Uterus (tissue), 4 donors: ENCODE measurements around the gene TLR8. TPM values are rescaled to one million over a fixed set of nuclear protein-coding genes. Genes with fewer than 3 reads are reported as not detected.
"Not testable (repeated sequence)": the region's sequence is repeated elsewhere in the genome, so short reads cannot be mapped to it uniquely, and the experiment has no call there.

Experiments used
- DNase-seq, 2 donors: peaks; one replicate each; pipeline ENCODE4 v3.0.0-alpha.2; 2019 to 2020
- H3K27ac ChIP-seq, 2 donors: fragments of 200-600 bp; sonication (generic); 1 replicate in 1 of 2; 2 replicates in 1 of 2; pipeline ENCODE4 v1.5.1; 2016 to 2018
- H3K27me3 ChIP-seq, 2 donors: fragments of 200-600 bp; sonication (generic); one replicate each; pipeline ENCODE4 v1.5.1; 2018 to 2019; ENCODE audit warnings: control low read depth in 1 of 2
- H3K36me3 ChIP-seq, 2 donors: fragments of 200-600 bp; sonication (generic); one replicate each; pipeline ENCODE4 v1.5.1; 2019; ENCODE audit warnings: control low read depth in 1 of 2
- H3K4me1 ChIP-seq, 2 donors: fragments of 200-600 bp; sonication (generic); one replicate each; pipeline ENCODE4 v1.5.1; 2018 to 2019; ENCODE audit warnings: control low read depth in 1 of 2
- H3K4me3 ChIP-seq, 2 donors: fragments of 200-600 bp; sonication (generic); 1 replicate in 1 of 2; 2 replicates in 1 of 2; pipeline ENCODE4 v1.5.1; 2018 to 2019; ENCODE audit warnings: mild to moderate bottlenecking in 1 of 2
- H3K9me3 ChIP-seq, 2 donors: fragments of 200-600 bp; sonication (generic); one replicate each; pipeline ENCODE4 v1.5.1; 2019; ENCODE audit warnings: control low read depth in 1 of 2
- POLR2A ChIP-seq, 2 donors: fragments of 450-650 bp; IDR thresholded peaks; one replicate each; pipeline ENCODE4 v1.6.1; 2016; ENCODE audit warnings: antibody characterized with exemption in 2 of 2, mild to moderate bottlenecking in 1 of 2, moderate library complexity in 1 of 2
- intact Hi-C: fragments of 100-400 bp; cut with DNase I; formaldehyde crosslinking; loops from one replicate; pipeline ENCODE4 v1.15.1; 2023; ENCODE audit warnings: low total_unique reads
- total RNA-seq, 4 donors: library from RNA; depleted of rRNA in 3 of 4; stranded (reverse); fragments of >200 nt in 3 of 4; gene quantifications; one replicate each; pipeline versions ENCODE4 v1.1.0 to v1.2.4, GENCODE V29; 2014 to 2023
- TF ChIP-seq, protein P1 (sequence below), 4 experiments: fragments of 200-600 bp in 2 of 4; fragments of 450-650 bp in 2 of 4; sonication (generic) in 2 of 4; IDR thresholded peaks; one replicate each; pipeline ENCODE4 v1.5.1; 2016 to 2019; ENCODE audit warnings: antibody characterized with exemption in 4 of 4, mild to moderate bottlenecking in 2 of 4, moderate library complexity in 1 of 4
- donor health status: DM: yes; HTN: yes; CAD: no.

TLR8 gene
- total RNA-seq, 4 donors from 2014 or later: 0.29 to 0.55 (median 0.55) TPM; not detected in 1

GRCh38 chrX:12929701-12930100 is 23.3 kb downstream of the TLR8 start:
- H3K4me3 ChIP-seq: no peak overlapping the region
- intact Hi-C loops: no loop called here
- H3K27ac ChIP-seq: no peak overlapping the region
- no peaks in the 10 kb centered on the region for H3K27me3 ChIP-seq
- no peaks in the 10 kb centered on the region for H3K4me1 ChIP-seq
- H3K9me3 ChIP-seq: no peaks in the 10 kb centered on the region
- DNase-seq: no peak
- TF ChIP-seq, protein P1, sequence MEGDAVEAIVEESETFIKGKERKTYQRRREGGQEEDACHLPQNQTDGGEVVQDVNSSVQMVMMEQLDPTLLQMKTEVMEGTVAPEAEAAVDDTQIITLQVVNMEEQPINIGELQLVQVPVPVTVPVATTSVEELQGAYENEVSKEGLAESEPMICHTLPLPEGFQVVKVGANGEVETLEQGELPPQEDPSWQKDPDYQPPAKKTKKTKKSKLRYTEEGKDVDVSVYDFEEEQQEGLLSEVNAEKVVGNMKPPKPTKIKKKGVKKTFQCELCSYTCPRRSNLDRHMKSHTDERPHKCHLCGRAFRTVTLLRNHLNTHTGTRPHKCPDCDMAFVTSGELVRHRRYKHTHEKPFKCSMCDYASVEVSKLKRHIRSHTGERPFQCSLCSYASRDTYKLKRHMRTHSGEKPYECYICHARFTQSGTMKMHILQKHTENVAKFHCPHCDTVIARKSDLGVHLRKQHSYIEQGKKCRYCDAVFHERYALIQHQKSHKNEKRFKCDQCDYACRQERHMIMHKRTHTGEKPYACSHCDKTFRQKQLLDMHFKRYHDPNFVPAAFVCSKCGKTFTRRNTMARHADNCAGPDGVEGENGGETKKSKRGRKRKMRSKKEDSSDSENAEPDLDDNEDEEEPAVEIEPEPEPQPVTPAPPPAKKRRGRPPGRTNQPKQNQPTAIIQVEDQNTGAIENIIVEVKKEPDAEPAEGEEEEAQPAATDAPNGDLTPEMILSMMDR (IDR thresholded peaks at IDR 0.05): no peak
- no peak for TF ChIP-seq POLR2A (IDR thresholded peaks at IDR 0.05)
- no peaks in the 10 kb centered on the region for H3K36me3 ChIP-seq

DNA sequence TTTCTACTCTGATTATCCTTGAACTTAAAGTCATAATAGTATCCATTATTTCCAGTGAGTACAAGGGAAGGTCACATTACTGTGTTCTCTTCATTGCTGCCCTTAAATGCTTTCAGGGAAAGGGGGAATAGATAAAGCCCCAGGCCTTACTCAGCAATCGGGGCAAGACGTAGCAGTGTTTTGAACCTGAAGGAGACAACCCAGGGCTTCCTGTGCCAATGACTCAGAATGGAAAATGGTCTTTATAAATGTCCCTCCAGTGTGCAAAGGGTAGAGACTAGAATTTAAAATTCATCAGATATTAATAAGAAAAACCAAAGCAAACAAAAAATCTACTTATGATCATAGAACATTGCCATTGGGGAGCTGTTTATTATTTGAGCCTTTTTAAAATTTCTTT is 23.7 kb downstream of the TLR8 start:
- Histone ChIP-seq H3K4me3 (no peak overlapping the region), H3K27ac (no peak overlapping the region), H3K9me3 (no peaks in the 10 kb centered on the region), H3K36me3 (no peaks in the 10 kb centered on the region), H3K4me1 (no peaks in the 10 kb centered on the region), H3K27me3 (no peaks in the 10 kb centered on the region)
- intact Hi-C loops: no loop called here
- TF ChIP-seq, protein P1 (IDR thresholded peaks at IDR 0.05): no peak
- TF ChIP-seq POLR2A (IDR thresholded peaks at IDR 0.05): no peak
- no peak for DNase-seq

GRCh38 chrX:12932244-12932643 is 25.8 kb downstream of the TLR8 start:
- no peaks in the 10 kb centered on the region for H3K9me3 ChIP-seq
- no peaks in the 10 kb centered on the region for H3K4me1 ChIP-seq
- intact Hi-C loops: no loop called here
- no peaks in the 10 kb centered on the region for H3K27me3 ChIP-seq
- H3K36me3 ChIP-seq: no peaks in the 10 kb centered on the region
- H3K27ac ChIP-seq: no peak overlapping the region
- H3K4me3 ChIP-seq: no peak overlapping the region
- DNase-seq: no peak
- TF ChIP-seq, protein P1 (IDR thresholded peaks at IDR 0.05): no peak
- TF ChIP-seq POLR2A (IDR thresholded peaks at IDR 0.05): no peak

GRCh38 chrX:12934850-12935249 is 28.4 kb downstream of the TLR8 start:
- DNase-seq: no peak
- Histone ChIP-seq H3K36me3 (no peaks in the 10 kb centered on the region), H3K4me3 (no peak overlapping the region), H3K9me3 (no peaks in the 10 kb centered on the region), H3K27me3 (no peaks in the 10 kb centered on the region), H3K27ac (no peak overlapping the region), H3K4me1 (no peaks in the 10 kb centered on the region)
- intact Hi-C loops: no loop called here
- TF ChIP-seq, protein P1 (IDR thresholded peaks at IDR 0.05): no peak
- no peak for TF ChIP-seq POLR2A (IDR thresholded peaks at IDR 0.05)

- DNase-seq: no peak
- H3K4me1 ChIP-seq: no peaks in the 10 kb centered on the region
- no peak overlapping the region for H3K4me3 ChIP-seq
- no peaks in the 10 kb centered on the region for H3K9me3 ChIP-seq
- no peaks in the 10 kb centered on the region for H3K27me3 ChIP-seq
- no peak overlapping the region for H3K27ac ChIP-seq
- intact Hi-C loops: no loop called here
- TF ChIP-seq, protein P1 (IDR thresholded peaks at IDR 0.05): no peak
- no peak for TF ChIP-seq POLR2A (IDR thresholded peaks at IDR 0.05)
- no peaks in the 10 kb centered on the region for H3K36me3 ChIP-seq
Observed at GRCh38 chrX:12936947-12937346, 30.5 kb downstream of the TLR8 start.

- not testable (repeated sequence) for H3K4me3 ChIP-seq, H3K36me3 ChIP-seq, H3K4me1 ChIP-seq, H3K27me3 ChIP-seq, DNase-seq, H3K9me3 ChIP-seq, H3K27ac ChIP-seq
- intact Hi-C loops: loop anchor here (10.0 kb wide), 1 partner anchor 1094 kb away; no protein-coding TSS in a partner anchor
Observed at GRCh38 chrX:12940471-12940870, 34.1 kb downstream of the TLR8 start.

DNA sequence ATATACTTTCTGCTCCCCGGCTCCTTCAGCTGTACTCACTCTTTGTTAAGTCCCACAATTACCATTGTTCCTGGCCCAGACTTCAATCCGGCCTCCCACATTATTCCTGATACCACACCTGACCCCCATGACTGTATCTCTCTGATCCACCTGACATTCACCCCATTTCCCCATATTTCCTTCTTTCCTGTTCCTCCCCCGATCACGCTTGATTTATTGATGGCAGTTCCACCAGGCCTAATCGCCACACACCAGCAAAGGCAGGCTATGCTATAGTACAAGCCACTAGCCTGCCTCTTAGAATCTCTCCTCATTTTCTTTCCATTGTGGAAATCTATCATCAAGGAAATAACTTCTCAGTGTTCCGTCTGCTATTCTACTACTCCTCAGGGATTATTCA is 37.2 kb downstream of the TLR8 start:
- not testable (repeated sequence) for H3K9me3 ChIP-seq, H3K36me3 ChIP-seq
- intact Hi-C loops: loop anchor here (10.0 kb wide), 1 partner anchor 1091 kb away; no protein-coding TSS in a partner anchor

GRCh38 chrX:12944452-12944851 is 38.0 kb downstream of the TLR8 start:
- intact Hi-C loops: loop anchor here (10.0 kb wide), 1 partner anchor 1090 kb away; no protein-coding TSS in a partner anchor
- not testable (repeated sequence) for H3K27me3 ChIP-seq, H3K9me3 ChIP-seq, H3K36me3 ChIP-seq, H3K4me3 ChIP-seq, DNase-seq, H3K27ac ChIP-seq, H3K4me1 ChIP-seq

More for the DNA sequence above, 37.2 kb downstream of the TLR8 start:
- not testable (repeated sequence) for DNase-seq, H3K27ac ChIP-seq, H3K4me1 ChIP-seq, H3K27me3 ChIP-seq, H3K4me3 ChIP-seq
